Hindlimb muscle (tissue), 1 donor: ENCODE measurements around the gene POTEB2. TPM values are rescaled to one million over a fixed set of nuclear protein-coding genes. Genes with fewer than 3 reads are reported as not detected.
"Not testable (repeated sequence)": the region's sequence is repeated elsewhere in the genome, so short reads cannot be mapped to it uniquely, and the experiment has no call there.

Experiments used
- DNase-seq: peaks from one replicate; pipeline ENCODE4 v3.0.0-alpha.2; 2013
- polyA plus RNA-seq: library from polyadenylated mRNA; unstranded; fragments of 120-200 nt; gene quantifications from one replicate; pipeline ENCODE4 v1.2.1, GENCODE V29; 2013; ENCODE audit not compliant: insufficient read length

Gene POTEB2
- not detected for polyA plus RNA-seq

GRCh38 chr15:20866214-20866613 is at the start of gene POTEB2:
TSS of gene POTEB2 (minus strand) at chr15:20866314. CDS start at chr15:20866281, 33 bp downstream.
- not testable (repeated sequence) for DNase-seq

- DNase-seq = not testable (repeated sequence)
Measured at GRCh38 chr15:20879916-20880315, 13.8 kb upstream of the POTEB2 start.

GRCh38 chr15:20878464-20878863 is 12.3 kb upstream of the POTEB2 start:
- not testable (repeated sequence) for DNase-seq

- not testable (repeated sequence) for DNase-seq
Measured at GRCh38 chr15:20877819-20878218, 11.7 kb upstream of the POTEB2 start.
